NOMO-1 treated with DMSO at 0.1 percent for 48 hours (cell line): ENCODE measurements around the gene CRHR2.

ENCODE experiments used
- DNase-seq: peaks from one replicate; lab custom pipeline; 2025; ENCODE audit not compliant: unreplicated experiment; lab: John Stamatoyannopoulos, UW

CRHR2 gene

DNA sequence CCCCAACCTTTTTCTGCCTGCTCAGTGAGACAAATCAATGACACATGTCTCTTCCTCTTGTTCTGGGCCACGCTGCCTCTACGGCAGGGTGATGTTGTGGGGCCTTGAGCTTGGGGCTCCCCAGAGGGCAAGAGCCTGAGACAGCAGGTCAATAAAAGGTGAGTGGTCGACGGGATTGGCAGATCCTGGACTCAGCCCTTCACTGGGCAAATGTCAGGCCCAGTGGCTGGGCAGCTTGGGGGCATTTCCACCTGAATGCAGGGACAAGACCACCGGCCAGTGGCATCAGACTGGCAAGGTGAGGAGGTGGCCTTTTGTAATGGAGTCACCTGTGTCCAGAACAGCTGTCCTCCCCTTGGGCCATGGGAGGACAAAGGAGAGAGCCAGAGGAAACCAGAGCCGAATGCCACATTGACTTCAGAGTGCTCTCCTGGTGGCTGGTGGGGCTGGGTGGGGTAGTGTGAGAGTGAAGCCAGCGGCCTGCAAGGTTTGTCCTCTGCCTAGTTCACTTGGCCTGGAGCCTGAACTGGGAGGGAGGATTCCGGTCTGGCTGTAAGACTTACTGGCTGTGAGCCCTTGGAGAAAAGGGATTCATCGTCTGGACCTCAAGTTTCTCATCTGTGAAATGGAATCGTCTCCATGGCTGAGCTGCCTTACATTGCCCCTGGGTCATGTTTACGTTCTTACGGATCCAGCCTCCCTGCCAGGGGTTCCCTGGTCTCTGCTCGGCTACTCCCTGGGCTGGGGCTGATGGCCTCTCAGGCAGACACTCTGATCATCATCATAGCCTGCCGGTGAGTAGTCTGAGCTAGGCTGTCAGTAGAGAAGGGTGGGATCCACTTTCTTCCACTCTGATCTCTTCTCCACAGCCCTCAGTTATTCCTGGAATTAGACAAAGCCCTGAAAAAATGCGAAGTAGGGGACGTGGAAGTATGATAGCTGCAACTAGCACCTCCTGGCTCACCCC, 25.4 kb upstream of the CRHR2 start:
- DNase-seq, result no peak

DNA sequence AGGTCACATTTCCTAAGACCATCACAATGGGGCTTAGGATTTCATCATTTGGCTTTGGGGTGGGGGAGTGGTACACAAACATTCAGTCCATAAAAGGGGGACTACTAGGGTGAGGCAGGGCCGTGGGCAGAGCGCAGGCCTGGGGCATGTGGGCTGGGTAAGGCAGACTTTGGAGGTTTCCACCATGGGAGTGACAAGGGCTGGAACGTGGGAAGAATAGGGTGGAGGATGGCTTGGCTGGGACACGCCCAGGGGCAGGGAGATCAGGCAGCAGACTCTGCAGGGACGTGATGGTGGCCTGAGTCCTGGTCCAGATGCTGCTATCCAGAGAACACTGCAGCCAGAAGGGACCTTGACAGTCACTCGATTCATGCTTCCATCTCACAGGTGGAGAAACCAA, 24.7 kb upstream of the CRHR2 start:
- no peak for DNase-seq

DNA sequence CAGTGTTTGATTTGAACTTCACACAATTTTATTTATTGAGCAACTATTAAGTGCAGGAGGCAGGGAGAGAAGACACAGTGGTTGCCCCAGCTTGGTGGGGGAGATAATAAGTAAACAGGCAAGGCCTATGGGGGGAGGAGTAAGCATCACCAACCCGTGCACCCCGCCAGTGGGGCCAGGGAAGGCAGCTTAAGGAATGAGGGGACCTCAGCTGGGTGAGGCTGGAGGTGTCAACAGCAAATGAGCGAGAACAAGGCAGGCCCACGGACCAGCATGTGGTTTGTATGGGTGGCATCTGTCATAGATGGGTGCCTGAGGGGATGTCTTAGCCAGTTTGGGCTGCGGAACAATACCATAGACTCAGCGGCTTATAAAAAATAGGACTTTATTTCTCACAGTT, 24.1 kb upstream of the CRHR2 start:
- no peak for DNase-seq

DNA sequence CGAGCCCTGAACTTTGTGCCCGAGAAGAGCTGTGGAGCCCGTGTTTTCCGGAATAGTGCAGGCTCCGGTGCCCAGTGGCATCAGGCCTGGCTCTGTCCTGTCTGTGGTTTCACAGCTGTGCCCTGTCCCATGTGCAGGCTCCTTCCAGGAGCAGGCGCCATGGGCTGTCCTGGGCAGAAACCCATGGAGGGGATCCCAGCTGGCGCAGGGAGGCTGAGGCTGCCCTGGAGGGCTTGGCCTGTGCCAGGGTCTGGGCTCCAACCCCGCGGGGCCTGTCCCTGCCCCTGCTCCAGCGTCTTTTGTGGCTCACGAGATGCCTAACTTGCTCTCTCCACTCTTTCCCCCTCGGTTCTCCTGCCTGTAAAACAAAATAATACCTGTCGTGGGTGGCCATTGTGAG, 23.3 kb upstream of the CRHR2 start:
- no peak for DNase-seq

- no peak for DNase-seq
Measured at GRCh38 chr7:30705008-30705407, 22.8 kb upstream of the CRHR2 start.

DNA sequence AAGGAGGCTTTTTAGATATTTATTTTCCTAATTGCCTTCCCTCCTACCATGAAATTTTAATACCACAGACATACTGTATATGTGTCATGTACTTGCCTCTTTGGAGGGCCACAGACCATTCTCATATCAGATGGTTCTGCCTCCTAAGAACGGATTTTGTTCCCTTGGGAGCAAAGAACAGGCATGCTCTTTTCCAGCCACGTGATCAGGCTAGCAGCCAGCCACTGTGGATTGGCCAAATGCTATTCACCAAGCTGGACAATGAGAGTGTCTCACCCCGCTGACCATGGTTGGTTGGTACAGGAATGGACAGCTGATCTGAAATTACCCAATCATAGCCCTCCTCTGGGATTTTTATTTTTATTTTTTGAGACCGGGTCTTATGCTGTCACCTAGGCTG, 21.5 kb upstream of the CRHR2 start:
- DNase-seq, result no peak

- DNase-seq, result peak; percentile 30
Measured at GRCh38 chr7:30702200-30702599, 19.9 kb upstream of the CRHR2 start.

- no peak for DNase-seq
Measured at GRCh38 chr7:30700941-30701340, 18.7 kb upstream of the CRHR2 start.

DNA sequence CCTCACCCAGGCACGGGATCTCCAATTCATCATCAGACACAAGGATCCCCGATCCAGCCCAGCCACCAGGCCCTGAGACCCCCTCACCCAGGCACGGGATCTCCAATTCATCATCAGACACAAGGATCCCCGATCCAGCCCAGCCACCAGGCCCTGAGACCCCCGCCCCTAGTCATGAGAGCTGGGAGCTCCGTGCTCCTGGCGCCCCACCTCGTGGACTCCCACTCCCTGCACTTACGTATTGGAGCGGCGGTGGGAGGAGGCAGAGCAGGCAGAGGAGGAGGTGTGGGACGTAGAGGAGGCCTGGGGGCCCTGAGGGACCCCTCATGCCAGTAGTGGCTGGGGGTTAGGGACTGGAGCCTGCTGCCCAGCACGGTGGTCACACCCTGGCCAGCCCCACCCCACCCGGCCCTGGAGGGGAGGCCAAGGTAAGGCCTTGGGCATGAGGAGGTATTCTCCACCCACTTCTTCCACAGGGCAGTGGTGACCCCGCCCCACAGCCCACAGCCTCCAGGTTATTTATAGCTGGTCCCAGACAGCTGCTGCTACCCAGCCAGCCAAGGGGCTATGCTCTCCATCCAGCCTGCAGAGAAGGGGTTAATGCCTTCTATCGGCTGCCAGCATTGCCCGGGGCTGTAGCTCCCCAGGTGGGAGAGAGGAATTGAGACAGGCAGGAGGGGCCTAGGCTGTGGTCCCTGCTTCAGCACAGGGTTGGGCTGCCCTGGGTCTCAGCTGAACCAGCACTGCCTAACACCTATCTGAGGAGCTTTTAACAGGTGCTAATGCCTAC, 17.6 kb upstream of the CRHR2 start:
- no peak for DNase-seq

DNA sequence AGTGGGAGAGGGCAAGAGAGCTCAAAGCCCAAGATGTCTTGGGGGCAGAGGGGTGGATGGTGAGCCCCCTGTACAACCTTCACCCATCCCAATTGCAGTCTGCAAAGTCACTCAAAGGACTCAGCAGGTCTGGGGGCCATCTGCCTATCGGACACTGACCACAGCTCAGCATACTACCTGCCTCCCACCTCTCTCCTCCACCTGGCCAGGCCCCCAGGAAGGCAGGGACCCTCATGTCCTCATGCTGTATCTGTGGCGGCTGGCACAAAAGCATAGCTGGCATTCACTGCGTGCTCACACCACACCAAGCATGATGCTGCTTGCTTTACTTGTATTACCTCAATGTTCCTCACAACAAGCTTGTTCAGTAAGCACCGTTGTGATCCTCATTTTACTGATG, 16.2 kb upstream of the CRHR2 start:
- no peak for DNase-seq

- DNase-seq, result no peak
Measured at GRCh38 chr7:30697719-30698460, 15.6 kb upstream of the CRHR2 start.

- DNase-seq, result no peak
Measured at GRCh38 chr7:30694774-30695721, 12.8 kb upstream of the CRHR2 start.

GRCh38 chr7:30694218-30694745, 12.0 kb upstream of the CRHR2 start:
- DNase-seq, result no peak

GRCh38 chr7:30692882-30693281, 10.6 kb upstream of the CRHR2 start:
- DNase-seq, result no peak

DNA sequence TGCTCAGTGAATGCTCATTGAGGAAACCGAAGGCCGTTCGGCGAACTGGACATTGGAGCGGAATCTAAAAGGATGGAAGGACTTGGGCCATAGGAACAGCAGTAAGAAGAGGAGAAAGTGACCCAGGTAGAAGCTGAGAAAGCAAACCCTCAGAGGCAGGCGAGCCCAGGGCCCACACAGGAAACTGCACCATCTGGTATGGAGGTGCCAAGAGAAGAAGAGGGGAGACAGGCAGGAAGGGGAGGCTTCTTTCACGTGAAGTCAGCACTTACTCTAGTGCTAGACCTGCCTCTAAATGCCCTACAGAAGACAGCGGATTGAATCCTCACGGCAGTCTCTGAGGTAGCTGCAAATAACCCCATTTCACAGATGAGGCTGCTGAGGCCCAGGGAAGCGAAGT, 10.2 kb upstream of the CRHR2 start:
- no peak for DNase-seq

- DNase-seq, result no peak
Measured at GRCh38 chr7:30690011-30690410, 7.8 kb upstream of the CRHR2 start.

DNA sequence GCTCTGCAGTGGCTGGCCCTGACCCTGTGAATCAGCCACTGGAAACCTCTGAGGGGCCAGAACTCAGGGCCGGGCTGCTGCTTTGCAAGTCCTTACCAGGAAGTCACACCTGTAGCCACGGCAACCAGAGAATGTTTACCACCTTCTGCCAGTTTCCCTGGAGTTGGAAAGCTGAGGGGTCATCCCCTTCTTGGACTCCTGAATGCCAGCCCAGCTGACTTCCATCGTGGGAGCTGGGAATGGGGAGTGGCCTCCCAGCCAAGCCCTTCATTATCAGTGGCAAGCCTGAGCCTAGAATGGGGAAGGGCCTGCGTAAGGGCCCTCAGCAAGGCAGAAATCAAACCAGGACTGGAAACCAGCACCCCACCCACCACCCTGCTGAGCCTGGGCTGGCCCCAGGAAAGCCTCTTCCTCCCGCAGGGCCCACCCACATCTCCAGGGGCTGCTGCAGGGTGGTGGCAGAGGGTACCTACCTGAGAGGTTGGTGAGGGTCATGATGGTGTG, 6.5 kb upstream of the CRHR2 start:
- no peak for DNase-seq

DNA sequence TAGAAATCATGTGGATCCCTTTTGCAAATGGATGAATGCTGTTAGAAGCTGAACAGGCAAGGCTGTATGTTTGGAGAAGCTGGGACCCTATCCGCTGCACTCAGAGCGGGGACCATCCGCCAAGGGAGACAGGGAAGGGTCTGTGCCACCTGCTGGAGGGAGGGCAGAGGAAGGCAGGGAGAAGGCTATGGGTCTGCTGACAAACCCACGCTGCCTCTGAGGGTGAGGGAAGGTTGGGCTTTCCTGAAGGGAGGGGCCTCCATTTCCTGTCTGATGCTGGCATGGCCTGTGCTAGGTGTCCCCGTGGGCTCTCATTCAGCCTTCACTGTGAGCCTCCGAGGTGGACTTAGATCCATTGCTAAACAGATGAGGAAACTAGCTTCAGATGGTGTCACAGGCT, 5.3 kb upstream of the CRHR2 start:
- no peak for DNase-seq

- no peak for DNase-seq
Measured at GRCh38 chr7:30684351-30684750, 2.1 kb upstream of the CRHR2 start.

- no peak for DNase-seq
Measured at GRCh38 chr7:30683816-30684215, 1.6 kb upstream of the CRHR2 start.
